Gastrocnemius medialis (tissue), 4 donors: ENCODE data around the gene MACROD2. TPM values are rescaled to one million over a fixed set of nuclear protein-coding genes. Genes with fewer than 3 reads are reported as not detected.

ENCODE experiments used
- ATAC-seq, 2 donors: fragments of 150-250 bp; one replicate each; pipeline ENCODE4 v1.9.1; 2016
- DNase-seq, 2 donors: peaks; one replicate each; pipeline ENCODE4 v3.0.0-alpha.2; 2019
- H3K27ac ChIP-seq, 4 donors: fragments of 200-600 bp; sonication (generic); 1 replicate in 1 of 4; 2 replicates in 3 of 4; pipeline ENCODE4 v1.5.1; 2016 to 2018; ENCODE audit warnings: mild to moderate bottlenecking in 2 of 4, moderate library complexity in 1 of 4
- H3K27me3 ChIP-seq, 3 donors: fragments of 200-600 bp; sonication (generic) in 2 of 3; 1 replicate in 1 of 3; 2 replicates in 2 of 3; pipeline versions ENCODE4 v1.5.1 to v1.6.0; 2016 to 2019; ENCODE audit warnings: mild to moderate bottlenecking in 1 of 3, moderate library complexity in 1 of 3
- H3K36me3 ChIP-seq, 2 donors: fragments of 200-600 bp; sonication (generic) in 1 of 2; one replicate each; pipeline ENCODE4 v1.5.1; 2017 to 2018
- H3K4me1 ChIP-seq, 2 donors: fragments of 200-600 bp; sonication (generic) in 1 of 2; one replicate each; pipeline ENCODE4 v1.5.1; 2016 to 2017; ENCODE audit warnings: mild to moderate bottlenecking in 2 of 2
- H3K4me3 ChIP-seq, 4 donors: fragments of 200-600 bp; sonication (generic) in 3 of 4; 1 replicate in 1 of 4; 2 replicates in 3 of 4; pipeline ENCODE4 v1.5.1; 2016 to 2019; ENCODE audit warnings: mild to moderate bottlenecking in 2 of 4
- H3K9me3 ChIP-seq, 3 donors: fragments of 200-600 bp; sonication (generic) in 2 of 3; 1 replicate in 1 of 3; 2 replicates in 2 of 3; pipeline ENCODE4 v1.5.1; 2016 to 2019
- CTCF ChIP-seq, 5 experiments: fragments of 450-650 bp in 3 of 5; fragments of 200-600 bp in 2 of 5; sonication (generic) in 2 of 5; IDR thresholded peaks in 4 of 5; conservative IDR thresholded peaks in 1 of 5; 1 replicate in 4 of 5; 2 replicates in 1 of 5; pipeline ENCODE4 v1.5.1; 2016 to 2019; ENCODE audit warnings: antibody characterized with exemption in 5 of 5, mild to moderate bottlenecking in 3 of 5, moderate library complexity in 3 of 5
- POLR2A ChIP-seq, 2 donors: fragments of 450-650 bp; IDR thresholded peaks; one replicate each; pipeline ENCODE4 v1.6.1; 2017; ENCODE audit warnings: antibody characterized with exemption in 2 of 2, mild to moderate bottlenecking in 2 of 2, moderate library complexity in 2 of 2
- in situ Hi-C, 4 donors: fragments of 200-750 bp; cut with MboI; loops; one replicate each; pipeline versions ENCODE4 v1.15.0 to v1.8.0; 2017; ENCODE audit warnings: low sequenced_read_pairs in 4 of 4
- intact Hi-C: fragments of 100-400 bp; cut with DNase I; formaldehyde crosslinking; loops from one replicate; pipeline ENCODE4 v1.15.1; 2023; ENCODE audit warnings: low total_unique reads
- total RNA-seq, 4 donors: library from RNA; depleted of rRNA; stranded (reverse); fragments of >200 nt; gene quantifications; one replicate each; pipeline versions ENCODE4 v1.1.0 to v1.2.3, GENCODE V29; 2016

MACROD2 gene
- total RNA-seq, 4 donors from 2014 or later: 1.8 to 10.2 (median 3.6) TPM

DNA sequence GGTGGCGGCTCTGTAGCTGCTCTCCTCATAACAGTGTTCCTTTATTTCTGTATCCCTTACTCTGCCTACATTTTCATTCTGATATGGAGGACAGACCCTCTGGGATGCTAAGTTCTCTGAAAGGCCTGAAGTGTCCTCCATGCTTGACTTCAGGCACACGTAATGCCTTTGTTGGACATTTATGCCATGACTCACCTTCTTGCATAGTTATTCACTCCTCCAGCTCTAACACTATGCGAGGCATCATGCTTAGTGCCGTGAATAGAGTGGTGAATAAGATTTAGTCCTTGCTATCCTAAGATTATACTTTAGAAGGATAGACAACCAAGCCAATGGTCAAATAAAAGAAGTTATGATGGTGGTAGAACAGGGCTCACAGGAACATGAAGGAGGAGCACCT is 1103.0 kb downstream of the MACROD2 start:
- ATAC-seq: no peak

DNA sequence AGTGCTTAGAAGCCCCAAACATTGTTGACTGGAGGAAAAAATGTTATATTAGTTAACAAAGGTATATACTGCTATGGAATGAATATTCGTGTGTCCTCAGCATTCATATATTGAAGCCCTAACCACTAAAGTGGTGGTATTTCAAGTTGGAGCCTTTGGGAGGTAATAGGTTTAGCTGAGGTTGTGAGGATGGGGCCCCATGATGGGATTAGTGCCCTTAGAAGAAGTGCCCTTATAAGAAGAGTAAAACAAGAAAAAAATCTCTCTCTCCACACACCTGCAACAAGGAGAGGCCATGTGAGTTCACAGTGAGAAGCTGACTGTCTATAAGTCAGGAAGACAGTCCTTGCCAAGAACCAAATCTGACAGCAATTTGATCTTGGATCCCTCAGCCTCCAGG is 1103.8 kb downstream of the MACROD2 start:
- intact Hi-C loops: no loop called here

More for the DNA sequence above, 1103.0 kb downstream of the MACROD2 start:
- H3K27ac ChIP-seq: no peak overlapping the region
- H3K27me3 ChIP-seq: no peaks in the 10 kb centered on the region
- no peak for TF ChIP-seq POLR2A (IDR thresholded peaks at IDR 0.05)
- TF ChIP-seq CTCF (IDR thresholded peaks at IDR 0.05 in 4 of 5, conservative IDR thresholded peaks at IDR 0.05 in 1 of 5): no peak
- H3K4me1 ChIP-seq: no peaks in the 10 kb centered on the region
- H3K9me3 ChIP-seq: no peaks in the 10 kb centered on the region
- H3K36me3 ChIP-seq: no peaks in the 10 kb centered on the region
- intact Hi-C loops (no loop called here), in situ Hi-C loops (no loop called here)
- no peak for DNase-seq
- no peak overlapping the region for H3K4me3 ChIP-seq

DNA sequence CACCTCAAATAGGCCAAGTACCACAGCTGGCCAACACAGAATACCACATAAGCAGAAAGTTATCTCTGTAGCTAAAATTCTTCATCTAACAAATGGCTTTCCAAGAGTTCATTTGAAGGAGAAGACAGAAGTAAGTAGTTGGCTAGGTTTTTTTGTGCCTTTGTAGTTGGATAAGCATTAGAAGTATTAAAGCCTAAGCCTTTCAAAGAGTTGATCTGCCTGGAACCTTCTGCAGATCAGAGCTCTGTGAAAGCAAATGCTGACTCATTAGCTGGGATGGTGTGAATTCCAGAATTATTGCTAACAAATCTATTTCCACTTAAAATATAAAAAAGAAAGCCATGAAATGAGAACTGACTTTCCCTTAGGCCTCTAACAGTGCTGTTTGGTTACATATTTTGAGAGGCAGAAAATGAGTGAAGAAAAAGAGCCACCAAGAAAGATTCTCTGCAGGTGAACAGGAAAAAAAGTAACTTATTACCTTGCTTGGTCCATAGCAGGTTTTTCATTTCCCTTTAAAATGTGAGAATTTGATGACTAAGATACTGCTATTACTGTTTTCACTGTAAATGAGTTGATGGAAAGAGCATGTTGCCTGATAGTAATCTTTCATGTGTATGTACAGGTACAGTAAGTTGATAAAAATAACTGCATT is 1105.3 kb downstream of the MACROD2 start:
- TF ChIP-seq POLR2A (IDR thresholded peaks at IDR 0.05) (no peak), CTCF (IDR thresholded peaks at IDR 0.05 in 4 of 5, conservative IDR thresholded peaks at IDR 0.05 in 1 of 5) (no peak)
- intact Hi-C loops (no loop called here), in situ Hi-C loops (no loop called here)
- H3K9me3 ChIP-seq: no peaks in the 10 kb centered on the region
- no peak overlapping the region for H3K27ac ChIP-seq
- DNase-seq: no peak
- H3K36me3 ChIP-seq: no peaks in the 10 kb centered on the region
- no peaks in the 10 kb centered on the region for H3K27me3 ChIP-seq
- no peak for ATAC-seq
- H3K4me1 ChIP-seq: no peaks in the 10 kb centered on the region
- no peak overlapping the region for H3K4me3 ChIP-seq

More for the DNA sequence above, 1103.8 kb downstream of the MACROD2 start:
- DNase-seq (no peak), ATAC-seq (no peak)
- no peaks in the 10 kb centered on the region for H3K4me1 ChIP-seq
- no peaks in the 10 kb centered on the region for H3K9me3 ChIP-seq
- no peak overlapping the region for H3K4me3 ChIP-seq
- H3K27me3 ChIP-seq: no peaks in the 10 kb centered on the region
- H3K36me3 ChIP-seq: no peaks in the 10 kb centered on the region
- H3K27ac ChIP-seq: no peak overlapping the region
- TF ChIP-seq CTCF (IDR thresholded peaks at IDR 0.05 in 4 of 5, conservative IDR thresholded peaks at IDR 0.05 in 1 of 5) (no peak), POLR2A (IDR thresholded peaks at IDR 0.05) (no peak)
- in situ Hi-C loops: no loop called here

DNA sequence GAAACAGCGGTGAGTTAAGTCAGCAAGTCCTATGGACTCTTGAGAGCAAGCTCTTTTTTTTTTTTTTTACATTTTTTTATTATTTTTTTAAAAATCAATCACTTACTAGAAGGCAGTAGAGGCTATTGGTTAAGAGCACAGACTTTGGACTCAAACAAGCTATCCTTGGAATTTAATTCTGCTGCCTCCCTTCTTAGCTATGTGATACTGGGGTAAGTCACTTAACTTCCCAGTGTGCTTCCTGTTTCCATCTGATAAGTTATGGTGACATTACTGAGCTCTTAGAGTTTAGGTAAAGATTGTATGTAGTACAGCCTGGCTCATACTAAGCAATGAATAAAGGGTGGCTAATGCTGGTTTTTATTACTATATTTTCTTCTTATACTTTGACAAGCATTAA is 1112.6 kb downstream of the MACROD2 start:
- intact Hi-C loops: no loop called here
- Histone ChIP-seq H3K27ac (no peak overlapping the region), H3K4me3 (no peak overlapping the region), H3K36me3 (no peaks in the 10 kb centered on the region), H3K4me1 (no peaks in the 10 kb centered on the region), H3K27me3 (no peaks in the 10 kb centered on the region), H3K9me3 (no peaks in the 10 kb centered on the region)
- no peak for TF ChIP-seq POLR2A (IDR thresholded peaks at IDR 0.05)
- no peak for TF ChIP-seq CTCF (IDR thresholded peaks at IDR 0.05 in 4 of 5, conservative IDR thresholded peaks at IDR 0.05 in 1 of 5)
- no peak for ATAC-seq
- no peak for DNase-seq
- in situ Hi-C loops: no loop called here

GRCh38 chr20:15109494-15109893 is 1114.2 kb downstream of the MACROD2 start:
- no peak for DNase-seq
- ATAC-seq: no peak
- H3K36me3 ChIP-seq: no peaks in the 10 kb centered on the region
- no peaks in the 10 kb centered on the region for H3K27me3 ChIP-seq
- H3K4me1 ChIP-seq: no peaks in the 10 kb centered on the region
- H3K27ac ChIP-seq: no peak overlapping the region
- TF ChIP-seq CTCF (IDR thresholded peaks at IDR 0.05 in 4 of 5, conservative IDR thresholded peaks at IDR 0.05 in 1 of 5): no peak
- TF ChIP-seq POLR2A (IDR thresholded peaks at IDR 0.05): no peak
- H3K4me3 ChIP-seq: no peak overlapping the region
- intact Hi-C loops (no loop called here), in situ Hi-C loops (no loop called here)
- peaks cover 0 to 3% (median 0%) of the 10 kb centered on the region in 3 donors for H3K9me3 ChIP-seq
